ENCODE measurements around the gene UBAC2.

The UBAC2 gene

GRCh38 chr13:99200432-99201167 lies at the start of gene UBAC2:
Gene UBAC2, plus strand, starts transcription at chr13:99200854. Its CDS starts 55 bp downstream, at chr13:99200909.
- intact Hi-C loops (cut with DNase I) = loop anchor here (2.0 to 5.0 kb wide), 3 partner anchors 67 to 300 kb away; partner anchors contain the start of gene TM9SF2
- peak; percentile 86 to 99 (median 90) for DNase-seq

- intact Hi-C loops (cut with DNase I) = no loop called here
- no peak for DNase-seq
Observed at GRCh38 chr13:99151516-99151915, 49.1 kb upstream of the UBAC2 start.

DNA sequence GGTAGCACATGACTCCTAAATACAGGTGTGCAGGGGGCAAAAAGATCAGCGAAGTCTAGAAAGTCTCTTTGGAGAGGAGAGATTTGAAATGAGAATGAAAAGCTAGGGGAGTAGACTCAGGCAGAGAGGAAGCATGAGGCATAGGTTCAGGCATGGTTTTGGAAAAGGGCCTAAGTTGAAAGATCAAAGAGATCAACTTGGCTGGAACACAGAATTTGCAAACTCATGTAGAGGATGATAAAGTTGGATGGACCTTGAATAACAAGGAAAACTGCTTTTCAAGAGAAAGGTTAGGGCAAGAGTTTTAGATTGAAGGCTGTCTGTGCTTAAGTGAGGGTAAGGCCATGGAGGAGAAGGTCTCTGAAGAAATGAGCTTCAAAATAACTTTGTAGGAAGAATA lies 47.4 kb upstream of the UBAC2 start:
- no peak for DNase-seq
- intact Hi-C loops (cut with DNase I) = no loop called here

- DNase-seq = no peak
- intact Hi-C loops (cut with DNase I) = no loop called here
Observed at GRCh38 chr13:99154064-99154463, 46.6 kb upstream of the UBAC2 start.

DNA sequence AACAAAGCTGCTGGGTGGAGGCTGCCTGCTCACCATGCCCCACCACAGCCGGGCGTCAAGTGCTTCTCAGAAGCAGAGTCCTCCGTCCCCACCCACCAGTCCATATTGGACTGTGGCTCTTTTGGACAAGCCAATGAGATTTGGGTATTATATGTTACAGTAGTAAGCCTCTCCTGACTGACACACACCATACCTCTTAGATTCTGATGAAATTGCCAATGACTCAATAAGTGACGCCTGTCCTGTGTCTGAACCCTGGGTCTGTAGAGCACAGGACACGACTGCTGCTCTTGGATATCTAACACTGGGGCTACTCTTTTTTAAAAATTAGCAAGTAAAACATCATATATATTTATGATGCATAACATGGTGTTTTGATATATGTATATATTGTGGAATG lies 44.8 kb upstream of the UBAC2 start:
- no peak for DNase-seq
- intact Hi-C loops (cut with DNase I) = no loop called here

GRCh38 chr13:99157046-99157445 lies 43.6 kb upstream of the UBAC2 start:
- no peak for DNase-seq
- intact Hi-C loops (cut with DNase I) = no loop called here

GRCh38 chr13:99158846-99159245 lies 41.8 kb upstream of the UBAC2 start:
- intact Hi-C loops (cut with DNase I) = no loop called here
- no peak for DNase-seq

DNA sequence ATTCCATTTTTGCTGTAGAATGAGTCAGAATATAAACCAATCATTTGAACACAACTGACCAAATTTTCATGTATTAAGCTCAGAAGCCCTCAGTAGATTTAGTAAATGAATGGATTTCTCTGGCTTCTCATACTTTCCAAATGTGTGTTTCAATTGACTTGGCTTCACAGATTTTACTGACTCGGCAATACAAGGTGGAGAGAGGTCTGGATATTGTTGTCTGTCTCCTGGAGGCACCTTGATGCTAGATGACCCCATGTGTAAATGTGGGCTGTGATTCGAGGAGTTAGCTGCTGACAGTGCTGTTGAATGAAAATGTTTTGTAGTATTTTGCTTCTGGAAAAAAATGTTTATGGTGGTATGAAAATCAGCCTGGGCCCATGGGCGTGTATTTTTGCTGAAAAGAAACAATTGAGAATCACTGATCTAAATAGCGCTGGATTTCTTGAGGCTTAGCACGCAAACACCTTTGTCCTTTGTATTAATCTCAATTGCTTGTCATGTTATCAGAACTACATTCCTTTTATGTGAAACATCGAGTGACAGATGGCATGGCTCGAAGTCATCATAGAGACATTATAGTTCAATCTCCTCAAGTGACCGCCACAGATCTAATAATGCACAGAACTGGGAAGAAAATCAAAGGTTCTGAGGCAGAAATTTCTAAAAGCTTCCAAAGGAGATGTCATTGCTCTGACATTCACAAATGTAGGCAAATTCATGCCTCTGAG lies 41.2 kb upstream of the UBAC2 start:
- DNase-seq = no peak
- intact Hi-C loops (cut with DNase I) = no loop called here

- intact Hi-C loops (cut with DNase I) = no loop called here
- no peak for DNase-seq
Observed at GRCh38 chr13:99160415-99160814, 40.2 kb upstream of the UBAC2 start.

GRCh38 chr13:99161512-99161911 lies 39.1 kb upstream of the UBAC2 start:
- intact Hi-C loops (cut with DNase I) = no loop called here
- DNase-seq = no peak

- intact Hi-C loops (cut with DNase I) = no loop called here
- DNase-seq = no peak
Observed at GRCh38 chr13:99162567-99163361, 37.9 kb upstream of the UBAC2 start.

DNA sequence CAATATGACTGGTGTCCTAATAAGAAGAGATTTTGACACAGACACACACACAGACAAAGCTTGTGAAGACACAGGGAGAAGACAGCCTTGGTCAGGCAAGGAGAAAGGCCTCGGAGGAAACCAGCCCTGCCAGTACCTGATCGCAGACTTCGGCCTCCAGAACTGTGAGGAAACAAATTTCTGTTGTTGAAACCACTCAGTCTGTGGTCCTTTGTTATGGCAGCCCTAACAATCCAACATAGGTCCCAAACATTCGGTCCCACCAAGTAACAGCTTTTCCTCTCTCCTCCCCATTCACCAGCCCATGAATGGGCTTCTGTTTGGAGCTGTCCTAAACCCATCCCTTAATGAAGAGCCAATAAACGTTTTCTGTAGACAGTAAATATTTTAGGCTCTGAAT lies 36.4 kb upstream of the UBAC2 start:
- no peak for DNase-seq
- intact Hi-C loops (cut with DNase I) = no loop called here

DNA sequence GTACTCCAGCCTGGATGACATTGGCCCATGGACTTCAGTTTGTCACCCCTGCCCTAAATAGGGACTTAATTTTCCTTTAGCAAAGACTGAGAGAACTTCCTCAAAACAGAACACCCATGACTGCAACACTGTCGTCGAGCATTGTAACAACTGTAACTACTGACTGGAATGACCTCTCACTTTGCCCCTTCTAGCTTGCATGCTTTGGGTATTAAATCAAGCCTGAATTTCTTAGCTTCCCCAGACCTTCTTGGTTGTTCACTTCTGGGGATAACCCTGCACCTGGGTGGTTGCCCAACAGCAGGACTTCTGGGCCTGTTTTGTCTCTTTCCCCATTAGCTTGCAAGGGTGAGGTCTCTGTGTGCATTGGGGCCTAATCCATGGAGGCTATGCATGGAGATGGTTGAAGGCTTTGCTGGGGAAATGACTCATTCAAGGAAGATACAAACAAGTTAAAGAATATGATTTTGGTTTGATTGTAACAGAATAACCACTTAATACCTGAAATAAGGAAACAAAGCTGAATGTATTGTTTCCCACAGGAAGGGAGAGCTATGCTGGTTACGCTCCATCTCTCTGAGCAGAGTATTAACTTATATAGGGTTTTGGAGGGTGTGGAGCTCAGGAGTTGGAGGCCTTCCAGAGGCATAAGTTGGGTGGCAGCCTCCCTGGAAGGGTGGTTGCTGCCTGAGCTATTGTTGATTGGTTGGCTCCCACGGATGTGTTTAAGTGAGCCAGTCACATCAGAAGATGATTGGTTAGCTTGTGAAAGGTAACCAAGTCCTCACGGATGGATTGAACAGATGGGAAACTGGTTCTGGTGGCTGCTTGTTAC lies 34.7 kb upstream of the UBAC2 start:
- DNase-seq = no peak
- intact Hi-C loops (cut with DNase I) = no loop called here

- intact Hi-C loops (cut with DNase I) = no loop called here
Observed at GRCh38 chr13:99172951-99173350, 27.7 kb upstream of the UBAC2 start.

DNA sequence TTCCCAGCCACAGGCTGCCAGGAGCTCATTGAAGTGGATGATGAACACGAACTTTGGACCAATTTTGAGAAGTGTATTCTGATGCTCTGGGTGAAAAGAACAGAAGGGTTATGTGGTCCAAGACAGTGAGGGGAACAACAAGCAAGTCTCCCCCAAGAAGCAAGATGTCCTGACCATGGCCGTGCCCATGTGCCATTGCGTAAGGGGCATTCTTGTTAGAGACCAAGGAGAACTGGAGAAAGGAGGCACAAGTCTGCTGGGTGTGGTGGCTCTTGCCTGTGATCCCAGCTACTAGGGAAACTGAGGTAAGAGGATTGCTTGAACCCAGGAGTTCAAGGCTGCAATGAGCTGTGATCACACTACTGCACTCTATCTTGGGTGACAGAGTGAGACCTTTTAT lies 27.0 kb upstream of the UBAC2 start:
- DNase-seq = no peak
- intact Hi-C loops (cut with DNase I) = no loop called here

More at GRCh38 chr13:99172951-99173350, 27.7 kb upstream of the UBAC2 start:
- no peak for DNase-seq

- intact Hi-C loops (cut with DNase I) = no loop called here
- no peak for DNase-seq
Observed at GRCh38 chr13:99174533-99175100, 26.0 kb upstream of the UBAC2 start.

- intact Hi-C loops (cut with DNase I) = loop anchor here (1.0 kb wide), 2 partner anchors 90 to 261 kb away; no protein-coding TSS in a partner anchor
- DNase-seq = peak; percentile 31 to 95 (median 74)
Observed at GRCh38 chr13:99176309-99177276, 24.1 kb upstream of the UBAC2 start.

DNA sequence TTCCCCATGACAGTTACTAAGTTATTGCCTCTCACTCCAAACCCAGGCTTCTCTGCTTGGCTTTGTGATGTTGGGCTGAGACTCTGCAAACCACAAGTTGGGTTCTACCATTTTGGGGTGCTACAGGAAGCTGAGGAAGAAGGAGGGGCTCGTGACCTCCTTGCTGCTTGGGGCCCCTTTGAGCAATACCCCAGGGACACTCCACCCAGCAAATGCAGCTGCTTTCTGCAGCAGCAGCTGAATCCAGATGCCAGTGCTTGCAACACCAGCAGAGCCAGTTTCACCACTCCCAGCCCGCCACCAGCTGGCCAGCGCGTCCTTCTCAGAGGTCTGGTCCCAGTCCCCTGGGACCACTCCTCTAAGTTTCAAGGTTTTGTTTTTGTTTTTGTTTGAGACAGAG lies 22.0 kb upstream of the UBAC2 start:
- DNase-seq = no peak
- intact Hi-C loops (cut with DNase I) = no loop called here

- intact Hi-C loops (cut with DNase I) = no loop called here
Observed at GRCh38 chr13:99179460-99179859, 21.2 kb upstream of the UBAC2 start.

More at GRCh38 chr13:99179460-99179859, 21.2 kb upstream of the UBAC2 start:
- no peak for DNase-seq

Data from posterior cingulate gyrus (tissue), 11 donors.